ENCODE results near the gene SPHK1.
A peak's percentile ranks its signal among the peaks of the same experiment; 100 is the strongest.
"Not testable (repeated sequence)": the region's sequence is repeated elsewhere in the genome, so short reads cannot be mapped to it uniquely, and the experiment has no call there.

SPHK1 gene

GRCh38 chr17:76384222-76384986 is at the start of gene SPHK1:
SPHK1 (plus strand) TSS chr17:76384609; CDS start chr17:76385645, 1,036 bp downstream.
- peak in 1 of 2 donors; percentile 47 for DNase-seq (ENCODE audit: low read depth in 1 of 2, low spot score in 1 of 2)

- no peak for DNase-seq (ENCODE audit: low read depth in 1 of 2, low spot score in 1 of 2)
Observed at GRCh38 chr17:76335716-76336381, 48.6 kb upstream of the SPHK1 start.

GRCh38 chr17:76336756-76337412 is 47.5 kb upstream of the SPHK1 start:
- DNase-seq (ENCODE audit: low read depth in 1 of 2, low spot score in 1 of 2), result no peak

GRCh38 chr17:76337413-76337777 is 47.0 kb upstream of the SPHK1 start:
- DNase-seq (ENCODE audit: low read depth in 1 of 2, low spot score in 1 of 2), result no peak

GRCh38 chr17:76341301-76341700 is 43.1 kb upstream of the SPHK1 start:
- no peak for DNase-seq (ENCODE audit: low read depth in 1 of 2, low spot score in 1 of 2)

GRCh38 chr17:76343106-76343505 is 41.3 kb upstream of the SPHK1 start:
- DNase-seq (ENCODE audit: low read depth in 1 of 2, low spot score in 1 of 2), result no peak

GRCh38 chr17:76345377-76345974 is 38.9 kb upstream of the SPHK1 start:
- DNase-seq (ENCODE audit: low read depth in 1 of 2, low spot score in 1 of 2), result no peak

- not testable (repeated sequence) for DNase-seq (ENCODE audit: low read depth in 1 of 2, low spot score in 1 of 2)
Observed at GRCh38 chr17:76346936-76347335, 37.5 kb upstream of the SPHK1 start.

GRCh38 chr17:76350463-76350862 is 33.9 kb upstream of the SPHK1 start:
- no peak for DNase-seq (ENCODE audit: low read depth in 1 of 2, low spot score in 1 of 2)

- no peak for DNase-seq (ENCODE audit: low read depth in 1 of 2, low spot score in 1 of 2)
Observed at GRCh38 chr17:76351526-76352071, 32.8 kb upstream of the SPHK1 start.

- no peak for DNase-seq (ENCODE audit: low read depth in 1 of 2, low spot score in 1 of 2)
Observed at GRCh38 chr17:76353004-76353598, 31.3 kb upstream of the SPHK1 start.

GRCh38 chr17:76353599-76354316 is 30.7 kb upstream of the SPHK1 start, which contains the start of gene PRPSAP1:
PRPSAP1 (minus strand) TSS chr17:76353916; CDS start chr17:76353703, 213 bp downstream.
- peak; percentile 50 to 61 for DNase-seq (ENCODE audit: low read depth in 1 of 2, low spot score in 1 of 2)

- DNase-seq (ENCODE audit: low read depth in 1 of 2, low spot score in 1 of 2), result no peak
Observed at GRCh38 chr17:76354317-76354729, 30.1 kb upstream of the SPHK1 start.

- no peak for DNase-seq (ENCODE audit: low read depth in 1 of 2, low spot score in 1 of 2)
Observed at GRCh38 chr17:76354747-76355310, 29.6 kb upstream of the SPHK1 start.

GRCh38 chr17:76356803-76357456 is 27.5 kb upstream of the SPHK1 start:
- no peak for DNase-seq (ENCODE audit: low read depth in 1 of 2, low spot score in 1 of 2)

- DNase-seq (ENCODE audit: low read depth in 1 of 2, low spot score in 1 of 2), result no peak
Observed at GRCh38 chr17:76357597-76358158, 26.7 kb upstream of the SPHK1 start.

- no peak for DNase-seq (ENCODE audit: low read depth in 1 of 2, low spot score in 1 of 2)
Observed at GRCh38 chr17:76359375-76359774, 25.0 kb upstream of the SPHK1 start.

- not testable (repeated sequence) for DNase-seq (ENCODE audit: low read depth in 1 of 2, low spot score in 1 of 2)
Observed at GRCh38 chr17:76359776-76360175, 24.6 kb upstream of the SPHK1 start.

GRCh38 chr17:76360461-76360860 is 23.9 kb upstream of the SPHK1 start:
- DNase-seq (ENCODE audit: low read depth in 1 of 2, low spot score in 1 of 2), result no peak

Measured in activated T-helper 1 cell treated with anti-CD3 and anti-CD28 coated beads, Interleukin-2, amount 50 U/mL, for 16 hours (primary cell).